GM18520 (cell line): Measurements from ENCODE around the gene CENPE.

Experiments used
- ATAC-seq: cut with Tn5 transposase; IDR thresholded peaks from one replicate; pipeline ENCODE4 v1.9.1; 2021; ENCODE audit not compliant: unreplicated experiment

Gene CENPE

GRCh38 chr4:103136671-103137445 lies 61.3 kb downstream of the CENPE start:
- no peak for ATAC-seq

GRCh38 chr4:103129174-103129573 lies 69.0 kb downstream of the CENPE start:
- no peak for ATAC-seq

- no peak for ATAC-seq
Measured at GRCh38 chr4:103126126-103126525, 72.0 kb downstream of the CENPE start.

- ATAC-seq, result no peak
Measured at GRCh38 chr4:103123114-103123513, 75.0 kb downstream of the CENPE start.

GRCh38 chr4:103118166-103118565 lies 80.0 kb downstream of the CENPE start:
- ATAC-seq, result no peak

- no peak for ATAC-seq
Measured at GRCh38 chr4:103111598-103111997, 86.5 kb downstream of the CENPE start.

- no peak for ATAC-seq
Measured at GRCh38 chr4:103108542-103108941, 89.6 kb downstream of the CENPE start.

GRCh38 chr4:103105558-103106356 lies 92.4 kb downstream of the CENPE start:
- no peak for ATAC-seq

GRCh38 chr4:103104886-103105285 lies 93.3 kb downstream of the CENPE start:
- ATAC-seq, result no peak

GRCh38 chr4:103100691-103101090 lies 97.5 kb downstream of the CENPE start:
- ATAC-seq, result no peak

GRCh38 chr4:103099691-103100392 lies 98.3 kb downstream of the CENPE start, which contains the start of gene BDH2:
Gene BDH2, minus strand, starts transcription at chr4:103099834. Its CDS starts 3,580 bp downstream, at chr4:103096254.
- peak; percentile 98 for ATAC-seq

GRCh38 chr4:103098756-103099440 lies 99.2 kb downstream of the CENPE start:
- no peak for ATAC-seq

- no peak for ATAC-seq
Measured at GRCh38 chr4:103098341-103098740, 99.8 kb downstream of the CENPE start.

- no peak for ATAC-seq
Measured at GRCh38 chr4:103097112-103097511, 101.0 kb downstream of the CENPE start.

GRCh38 chr4:103095080-103095479 lies 103.1 kb downstream of the CENPE start:
- ATAC-seq, result no peak

GRCh38 chr4:103092245-103092644 lies 105.9 kb downstream of the CENPE start:
- ATAC-seq, result no peak

- peak; percentile 75 for ATAC-seq
Measured at GRCh38 chr4:103091601-103092223, 106.4 kb downstream of the CENPE start.

GRCh38 chr4:103089481-103089880 lies 108.7 kb downstream of the CENPE start:
- no peak for ATAC-seq

- no peak for ATAC-seq
Measured at GRCh38 chr4:103086551-103086950, 111.6 kb downstream of the CENPE start.

- ATAC-seq, result no peak
Measured at GRCh38 chr4:103085555-103086196, 112.5 kb downstream of the CENPE start.
